ENCODE results near the gene SPPL3.

GRCh38 chr12:120835657-120836056, 68.5 kb downstream of the SPPL3 start:
- TF ChIP-seq GABPB1 (CRISPR knock-in tag; IDR thresholded peaks at IDR 0.05) = no peak
- no peak for TF ChIP-seq E2F4 (CRISPR knock-in tag; IDR thresholded peaks at IDR 0.05; ENCODE audit: borderline replicate concordance, low read depth)
- no peak for TF ChIP-seq CTCF (IDR thresholded peaks at IDR 0.05)
- TF ChIP-seq RORB (CRISPR knock-in tag; IDR thresholded peaks at IDR 0.05) = no peak
- TF ChIP-seq SP1 (CRISPR knock-in tag; conservative IDR thresholded peaks at IDR 0.05) = no peak
- no peak for TF ChIP-seq ZNF317 (CRISPR knock-in tag; IDR thresholded peaks at IDR 0.05; ENCODE audit: borderline replicate concordance, low read depth)
- TF ChIP-seq EMX1 (CRISPR knock-in tag; IDR thresholded peaks at IDR 0.05) = no peak
- no peak for TF ChIP-seq E2F5 (CRISPR knock-in tag; IDR thresholded peaks at IDR 0.05)
- TF ChIP-seq TEAD1 (CRISPR knock-in tag; IDR thresholded peaks at IDR 0.05) = no peak
- no peak for TF ChIP-seq ZNF232 (CRISPR knock-in tag; IDR thresholded peaks at IDR 0.05)
- no peak for TF ChIP-seq FOXK1 (CRISPR knock-in tag; IDR thresholded peaks at IDR 0.05)
- no peak for TF ChIP-seq NR1H2 (CRISPR knock-in tag; IDR thresholded peaks at IDR 0.05)
- TF ChIP-seq HMGA2 (CRISPR knock-in tag; IDR thresholded peaks at IDR 0.05) = no peak
